ENCODE results near the gene POMC. TPM values are rescaled to one million over a fixed set of nuclear protein-coding genes. Genes with fewer than 3 reads are reported as not detected.
"Not testable (repeated sequence)": the region's sequence is repeated elsewhere in the genome, so short reads cannot be mapped to it uniquely, and the experiment has no call there.

POMC gene
- total RNA-seq, 1 experiment from 2014 or later = not detected

GRCh38 chr2:25150993-25151392 lies 17.4 kb downstream of the POMC start:
- H3K4me3 ChIP-seq (replicated peaks in 1 of 2; ENCODE audit: low read depth in 1 of 2, low read length in 2 of 2); intact Hi-C loops (cut with micrococcal nuclease); H3K4me1 ChIP-seq (ENCODE audit: control insufficient read depth in 1 of 2, insufficient read depth in 2 of 2, low read length in 2 of 2); DNase-seq (ENCODE audit: low read depth, low spot score); RAD21 ChIA-PET (ENCODE audit: low non-redundant PET in 1 of 2, low total read pairs in 2 of 2, uncharacterized antibody in 2 of 2, unreplicated experiment in 2 of 2); H3K27me3 ChIP-seq (ENCODE audit: insufficient read depth, low read length); H2AFZ ChIP-seq (ENCODE audit: low read depth, low read length, poor library complexity, severe bottlenecking); H3K9ac ChIP-seq (ENCODE audit: low read length); CTCF ChIA-PET; H3K27ac ChIP-seq (ENCODE audit: low read depth, low read length); ATAC-seq; BruUV-seq (replicated peaks); H3K4me2 ChIP-seq (ENCODE audit: low read length); H3K9me3 ChIP-seq (ENCODE audit: control insufficient read depth in 1 of 2, insufficient read depth in 1 of 2, low read depth in 1 of 2, low read length in 2 of 2); H3K79me2 ChIP-seq (ENCODE audit: insufficient read depth, low read length); H3K9me2 ChIP-seq (ENCODE audit: insufficient read depth); POLR2A ChIA-PET; H4K20me1 ChIP-seq (ENCODE audit: insufficient read depth); H3K36me3 ChIP-seq (ENCODE audit: control insufficient read depth in 1 of 2, insufficient read depth in 2 of 2, low read length in 2 of 2): not testable (repeated sequence)

GRCh38 chr2:25149646-25150045 lies 18.7 kb downstream of the POMC start:
- peaks cover 2% of the 10 kb centered on the region; the same call in 1 of the 2 replicates for H3K27me3 ChIP-seq (ENCODE audit: insufficient read depth, low read length)
- BruUV-seq (replicated peaks) = no TSS peak
- intact Hi-C loops (cut with micrococcal nuclease) = no loop called here

More at GRCh38 chr2:25149646-25150045, 18.7 kb downstream of the POMC start:
- H3K4me3 ChIP-seq (replicated peaks in 1 of 2; ENCODE audit: low read depth in 1 of 2, low read length in 2 of 2) = no peak overlapping the region
- H3K4me1 ChIP-seq (ENCODE audit: control insufficient read depth in 1 of 2, insufficient read depth in 2 of 2, low read length in 2 of 2) = no peaks in the 10 kb centered on the region
- ChIA-PET RAD21 (ENCODE audit: low non-redundant PET in 1 of 2, low total read pairs in 2 of 2, uncharacterized antibody in 2 of 2, unreplicated experiment in 2 of 2) (no interaction called here), POLR2A (no interaction called here), CTCF (no interaction called here)
- H3K9me3 ChIP-seq (ENCODE audit: control insufficient read depth in 1 of 2, insufficient read depth in 1 of 2, low read depth in 1 of 2, low read length in 2 of 2) = no peaks in the 10 kb centered on the region
- H4K20me1 ChIP-seq (ENCODE audit: insufficient read depth) = no peaks in the 10 kb centered on the region
- H3K9me2 ChIP-seq (ENCODE audit: insufficient read depth) = no peaks in the 10 kb centered on the region
- ATAC-seq (no peak), DNase-seq (ENCODE audit: low read depth, low spot score) (no peak)
- H3K27ac ChIP-seq (ENCODE audit: low read depth, low read length) = no peak overlapping the region
- no peak for TF ChIP-seq YY1 (IDR thresholded peaks at IDR 0.05; ENCODE audit: extremely low read depth, insufficient replicate concordance, low read depth, low read length)
- no peak for TF ChIP-seq JUND (IDR thresholded peaks at IDR 0.05)
- no peak for TF ChIP-seq REST (IDR thresholded peaks at IDR 0.05; ENCODE audit: low read depth)
- TF ChIP-seq EZH2phosphoT487 (IDR thresholded peaks at IDR 0.05; ENCODE audit: borderline replicate concordance) = no peak
- no peak for TF ChIP-seq SRF (IDR thresholded peaks at IDR 0.05; ENCODE audit: low read depth)
- no peak for TF ChIP-seq EZH2 (IDR thresholded peaks at IDR 0.05)
- TF ChIP-seq ATF3 (IDR thresholded peaks at IDR 0.05) = no peak
- TF ChIP-seq FOSL1 (IDR thresholded peaks at IDR 0.05; ENCODE audit: low read depth) = no peak
- H3K79me2 ChIP-seq (ENCODE audit: insufficient read depth, low read length) = no peaks in the 10 kb centered on the region
- no peak overlapping the region for H3K9ac ChIP-seq (ENCODE audit: low read length)
- no peak overlapping the region for H3K4me2 ChIP-seq (ENCODE audit: low read length)
- no peak overlapping the region for H2AFZ ChIP-seq (ENCODE audit: low read depth, low read length, poor library complexity, severe bottlenecking)
- H3K36me3 ChIP-seq (ENCODE audit: control insufficient read depth in 1 of 2, insufficient read depth in 2 of 2, low read length in 2 of 2) = no peaks in the 10 kb centered on the region
